Mesendoderm (in vitro differentiated cells): ENCODE measurements around the gene COL6A3.

Source experiments
- DNase-seq: peaks from one replicate; pipeline ENCODE4 v3.0.0; 2013
- H2AK5ac ChIP-seq: 2 replicates; pipeline ENCODE4 v1.6.1; 2013; ENCODE audit warnings: low read length, inconsistent platforms
- H2BK120ac ChIP-seq: 2 replicates; pipeline ENCODE4 v1.6.1; 2013; ENCODE audit warnings: low read depth, mild to moderate bottlenecking, low read length, moderate library complexity, mixed read lengths
- H2BK15ac ChIP-seq: replicated peaks from 2 replicates; pipeline ENCODE4 v1.6.1; 2013; ENCODE audit warnings: low read depth, mild to moderate bottlenecking, moderate library complexity
- H2BK5ac ChIP-seq: 2 replicates; pipeline ENCODE4 v1.6.1; 2013; ENCODE audit warnings: low read length, inconsistent platforms
- H3K18ac ChIP-seq: 2 replicates; pipeline ENCODE4 v1.6.1; 2013; ENCODE audit warnings: mild to moderate bottlenecking, low read length, mixed read lengths
- H3K23ac ChIP-seq: one replicate; pipeline ENCODE4 v1.6.1; 2013; ENCODE audit warnings: low read length
- H3K27ac ChIP-seq: 2 replicates; pipeline ENCODE4 v1.5.1; 2013; ENCODE audit warnings: low read depth, mild to moderate bottlenecking, inconsistent platforms, low read length, moderate library complexity
- H3K27me3 ChIP-seq: 2 replicates; pipeline ENCODE4 v1.6.1; 2013; ENCODE audit warnings: low read length, control low read depth, mild to moderate bottlenecking, inconsistent platforms; ENCODE audit not compliant: insufficient read depth, poor library complexity
- H3K36me3 ChIP-seq: 2 replicates; pipeline ENCODE4 v1.6.1; 2013; ENCODE audit warnings: low read length, inconsistent platforms; ENCODE audit not compliant: control insufficient read depth, insufficient read depth
- H3K4ac ChIP-seq: one replicate; pipeline ENCODE4 v1.6.1; 2013; ENCODE audit warnings: low read depth, mild to moderate bottlenecking, low read length, moderate library complexity
- H3K4me1 ChIP-seq: 2 replicates; pipeline ENCODE4 v1.6.1; 2013; ENCODE audit warnings: low read depth, low read length, inconsistent platforms; ENCODE audit not compliant: control insufficient read depth
- H3K4me2 ChIP-seq: 2 replicates; pipeline ENCODE4 v1.6.1; 2013; ENCODE audit warnings: low read length
- H3K4me3 ChIP-seq: 2 replicates; pipeline ENCODE4 v1.5.1; 2013; ENCODE audit warnings: mild to moderate bottlenecking, low read length
- H3K56ac ChIP-seq: one replicate; pipeline ENCODE4 v1.6.1; 2013; ENCODE audit warnings: low read length
- H3K79me1 ChIP-seq: 2 replicates; pipeline ENCODE4 v1.6.1; 2013; ENCODE audit warnings: low read length, inconsistent platforms
- H3K79me2 ChIP-seq: 2 replicates; pipeline ENCODE4 v1.6.1; 2013; ENCODE audit warnings: mild to moderate bottlenecking, low read length; ENCODE audit not compliant: control insufficient read depth, insufficient read depth
- H3K9ac ChIP-seq: 2 replicates; pipeline ENCODE4 v1.6.1; 2013; ENCODE audit warnings: low read length, inconsistent platforms
- H4K5ac ChIP-seq: one replicate; pipeline ENCODE4 v1.6.1; 2013; ENCODE audit warnings: low read length
- H4K8ac ChIP-seq: one replicate; pipeline ENCODE4 v1.6.1; 2013; ENCODE audit warnings: low read depth, mild to moderate bottlenecking, control low read depth, low read length, moderate library complexity
- WGBS: extraction: QIAGEN DNeasy Blood & Tissue Kit; methylation state at CpG from one replicate; pipeline ENCODE4 v1.1.7; 2013; ENCODE audit warnings: low lambda C conversion rate, missing lambda C conversion rate; ENCODE audit not compliant: insufficient coverage; ENCODE audit errors: extremely low coverage; 5-methylcytosine and 5-hydroxymethylcytosine counted together

Gene COL6A3

GRCh38 chr2:237446338-237446665 lies 32.3 kb upstream of the COL6A3 start:
- H2BK15ac ChIP-seq, result no peak overlapping the region
- DNase-seq, result no peak
- H3K23ac ChIP-seq, result no peak overlapping the region
- H3K4me3 ChIP-seq, result no peak overlapping the region
- H2BK5ac ChIP-seq, result no peak overlapping the region
- no peaks in the 10 kb centered on the region for H3K79me1 ChIP-seq
- H3K4me1 ChIP-seq, result no peaks in the 10 kb centered on the region
- no peak overlapping the region for H3K27ac ChIP-seq
- H4K5ac ChIP-seq, result no peak overlapping the region
- H3K9ac ChIP-seq, result no peak overlapping the region
- H3K79me2 ChIP-seq, result no peaks in the 10 kb centered on the region
- H4K8ac ChIP-seq, result no peak overlapping the region
- no peak overlapping the region for H3K56ac ChIP-seq
- no peak overlapping the region for H2AK5ac ChIP-seq
- no peak overlapping the region for H2BK120ac ChIP-seq
- WGBS, result no CpG with 5 or more reads among the region's 6 CpGs
- no peaks in the 10 kb centered on the region for H3K36me3 ChIP-seq
- H3K4me2 ChIP-seq, result no peak overlapping the region
- H3K4ac ChIP-seq, result no peak overlapping the region
- H3K18ac ChIP-seq, result no peak overlapping the region
- H3K27me3 ChIP-seq, result no peaks in the 10 kb centered on the region

DNA sequence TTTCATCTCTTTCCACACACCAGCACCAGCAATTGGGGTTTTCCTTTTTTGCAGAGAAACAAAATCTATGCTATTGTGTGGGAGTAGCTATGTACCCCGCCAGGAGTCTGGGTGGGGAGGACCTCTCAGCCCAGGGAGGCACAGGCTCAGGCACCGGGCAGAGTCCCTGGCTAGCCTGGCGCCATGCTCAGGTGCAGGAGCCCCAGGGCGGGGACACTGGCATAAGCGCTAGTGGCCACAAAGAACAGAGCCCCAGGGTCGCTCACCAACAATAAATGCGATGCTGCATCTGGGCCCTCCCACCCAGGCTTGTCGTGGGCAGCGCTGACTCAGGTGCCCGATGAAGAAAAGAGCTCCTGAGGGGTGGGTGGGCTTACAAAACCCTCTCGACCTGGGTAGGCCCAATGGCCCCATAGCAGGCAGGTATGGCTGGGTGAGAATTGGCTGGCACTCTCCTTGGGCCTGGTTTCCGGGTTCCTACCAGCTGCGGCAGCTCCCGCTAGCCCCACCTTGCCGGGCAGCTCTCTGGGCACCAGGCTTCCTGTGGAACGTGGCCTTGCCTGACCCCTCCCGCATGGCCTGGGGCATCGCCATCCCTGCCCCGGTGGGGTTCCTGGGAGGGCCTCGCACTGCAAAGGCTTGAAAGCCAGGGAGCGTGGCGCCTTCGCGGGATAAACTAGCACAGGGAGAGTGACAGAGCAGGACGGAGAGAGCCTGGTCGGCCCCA lies 31.8 kb upstream of the COL6A3 start:
- H3K56ac ChIP-seq, result no peak overlapping the region
- no CpG with 5 or more reads among the region's 26 CpGs for WGBS
- H4K8ac ChIP-seq, result no peak overlapping the region
- no peak overlapping the region for H2BK15ac ChIP-seq
- H3K79me2 ChIP-seq, result no peaks in the 10 kb centered on the region
- H3K27me3 ChIP-seq, result no peaks in the 10 kb centered on the region
- H3K4me3 ChIP-seq, result no peak overlapping the region
- no peaks in the 10 kb centered on the region for H3K79me1 ChIP-seq
- no peaks in the 10 kb centered on the region for H3K4me1 ChIP-seq
- H4K5ac ChIP-seq, result no peak overlapping the region
- no peak overlapping the region for H2BK120ac ChIP-seq
- no peak overlapping the region for H3K9ac ChIP-seq
- H2BK5ac ChIP-seq, result no peak overlapping the region
- no peak overlapping the region for H3K27ac ChIP-seq
- H3K4me2 ChIP-seq, result no peak overlapping the region
- no peak for DNase-seq
- H3K23ac ChIP-seq, result no peak overlapping the region
- no peak overlapping the region for H3K18ac ChIP-seq
- no peak overlapping the region for H2AK5ac ChIP-seq
- H3K36me3 ChIP-seq, result no peaks in the 10 kb centered on the region
- H3K4ac ChIP-seq, result no peak overlapping the region

GRCh38 chr2:237444071-237444470 lies 30.1 kb upstream of the COL6A3 start:
- H3K4me2 ChIP-seq, result no peak overlapping the region
- H3K56ac ChIP-seq, result no peak overlapping the region
- no peaks in the 10 kb centered on the region for H3K36me3 ChIP-seq
- H3K27ac ChIP-seq, result no peak overlapping the region
- no peak overlapping the region for H4K8ac ChIP-seq
- H3K27me3 ChIP-seq, result no peaks in the 10 kb centered on the region
- H3K9ac ChIP-seq, result no peak overlapping the region
- H3K4ac ChIP-seq, result no peak overlapping the region
- no peaks in the 10 kb centered on the region for H3K79me2 ChIP-seq
- H3K23ac ChIP-seq, result no peak overlapping the region
- H2BK15ac ChIP-seq, result no peak overlapping the region
- no peaks in the 10 kb centered on the region for H3K79me1 ChIP-seq
- H4K5ac ChIP-seq, result no peak overlapping the region
- no peak overlapping the region for H2BK5ac ChIP-seq
- H2BK120ac ChIP-seq, result no peak overlapping the region
- no peaks in the 10 kb centered on the region for H3K4me1 ChIP-seq
- WGBS, result no CpG with 5 or more reads among the region's 2 CpGs
- DNase-seq, result no peak
- no peak overlapping the region for H3K18ac ChIP-seq
- H3K4me3 ChIP-seq, result no peak overlapping the region
- no peak overlapping the region for H2AK5ac ChIP-seq

DNA sequence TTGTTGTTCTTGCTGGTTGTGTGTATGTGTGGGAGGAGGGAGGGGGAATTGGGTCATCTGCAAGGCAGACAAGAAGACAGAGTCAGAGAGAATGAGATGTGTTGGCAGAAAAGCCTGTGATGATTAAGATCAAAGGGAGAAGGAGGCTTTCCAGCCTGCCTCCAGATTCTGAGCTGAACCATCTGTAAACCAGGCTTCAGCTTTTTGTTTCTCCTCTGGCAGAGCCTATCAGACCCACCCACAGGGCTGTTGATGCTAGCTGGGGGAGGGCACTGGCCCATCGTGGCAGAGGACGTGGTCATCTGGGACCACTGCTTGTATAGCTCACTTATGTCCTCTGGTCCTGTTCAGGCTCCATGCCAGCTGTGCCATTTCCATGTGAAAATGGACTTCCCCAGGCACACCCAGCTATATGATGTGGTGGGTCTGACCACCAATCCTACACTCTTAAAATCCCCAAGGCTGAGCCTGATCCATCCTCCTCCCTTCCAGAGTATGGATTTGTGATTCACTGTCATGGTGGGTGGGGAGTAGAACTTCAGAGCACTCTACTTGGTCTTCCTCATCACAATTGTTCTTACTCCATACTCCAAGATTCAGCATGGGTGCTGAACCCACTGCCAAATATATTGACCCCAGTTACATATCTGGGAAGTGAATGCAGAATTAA lies 27.8 kb upstream of the COL6A3 start:
- WGBS, result no CpG with 5 or more reads among the region's 2 CpGs
- H4K5ac ChIP-seq, result no peak overlapping the region
- H3K4ac ChIP-seq, result no peak overlapping the region
- no peak overlapping the region for H3K9ac ChIP-seq
- no peak overlapping the region for H2AK5ac ChIP-seq
- H2BK120ac ChIP-seq, result no peak overlapping the region
- H3K79me1 ChIP-seq, result no peaks in the 10 kb centered on the region
- no peak overlapping the region for H3K23ac ChIP-seq
- no peak overlapping the region for H3K18ac ChIP-seq
- H3K4me3 ChIP-seq, result no peak overlapping the region
- no peak overlapping the region for H3K27ac ChIP-seq
- H4K8ac ChIP-seq, result no peak overlapping the region
- no peak overlapping the region for H2BK15ac ChIP-seq
- no peak overlapping the region for H2BK5ac ChIP-seq
- no peaks in the 10 kb centered on the region for H3K79me2 ChIP-seq
- no peak overlapping the region for H3K56ac ChIP-seq
- H3K4me2 ChIP-seq, result no peak overlapping the region
- no peaks in the 10 kb centered on the region for H3K4me1 ChIP-seq
- no peaks in the 10 kb centered on the region for H3K27me3 ChIP-seq
- H3K36me3 ChIP-seq, result no peaks in the 10 kb centered on the region
- no peak for DNase-seq

DNA sequence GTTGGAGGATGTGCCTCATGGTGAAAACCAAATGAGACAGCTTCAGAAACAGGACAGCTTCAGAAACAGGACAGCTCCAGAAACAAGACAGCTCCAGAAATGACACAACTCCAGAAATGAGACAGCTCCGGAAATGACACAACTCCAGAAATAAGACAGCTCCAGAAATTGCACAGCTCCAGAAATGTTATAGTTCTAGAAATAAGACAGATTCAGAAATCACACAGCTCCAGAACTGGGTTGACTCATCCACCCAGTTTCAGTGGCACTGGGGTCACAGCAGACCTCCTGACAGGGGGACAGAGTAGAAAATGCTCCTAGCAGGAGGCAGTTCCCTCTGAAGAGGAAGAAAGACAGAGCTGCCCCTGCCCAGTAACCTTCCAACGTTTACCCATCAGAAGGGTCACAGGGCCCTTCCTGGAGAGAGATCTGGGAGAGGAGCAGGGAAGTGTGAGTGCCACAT lies 26.9 kb upstream of the COL6A3 start:
- H3K27me3 ChIP-seq, result no peaks in the 10 kb centered on the region
- no peaks in the 10 kb centered on the region for H3K79me2 ChIP-seq
- WGBS, result no CpG with 5 or more reads among the region's 2 CpGs
- H3K23ac ChIP-seq, result no peak overlapping the region
- H4K8ac ChIP-seq, result no peak overlapping the region
- no peak overlapping the region for H3K27ac ChIP-seq
- no peaks in the 10 kb centered on the region for H3K36me3 ChIP-seq
- no peak overlapping the region for H2BK15ac ChIP-seq
- H2BK120ac ChIP-seq, result no peak overlapping the region
- no peaks in the 10 kb centered on the region for H3K79me1 ChIP-seq
- H3K4me2 ChIP-seq, result no peak overlapping the region
- no peak overlapping the region for H3K4ac ChIP-seq
- H3K4me1 ChIP-seq, result no peaks in the 10 kb centered on the region
- no peak overlapping the region for H2AK5ac ChIP-seq
- no peak overlapping the region for H3K56ac ChIP-seq
- no peak for DNase-seq
- no peak overlapping the region for H3K18ac ChIP-seq
- no peak overlapping the region for H3K4me3 ChIP-seq
- H4K5ac ChIP-seq, result no peak overlapping the region
- H2BK5ac ChIP-seq, result no peak overlapping the region
- H3K9ac ChIP-seq, result no peak overlapping the region
